GM13976 (cell line): Measurements from ENCODE around the gene PRRT1.

Experiments used
- DNase-seq: peaks from one replicate; pipeline ENCODE4 v3.0.0; 2012; ENCODE audit warnings: low spot score
- in situ Hi-C: fragments of 300-500 bp; cut with MboI; formaldehyde crosslinking; loops from one replicate; pipeline ENCODE4 v1.12.0; 2022; ENCODE audit warnings: low sequenced_read_pairs, mixed read lengths, inconsistent platforms; ENCODE audit not compliant: unreplicated experiment
- TF ChIP-seq, protein P1 (sequence below): IDR thresholded peaks from 2 replicates; pipeline ENCODE4 v1.5.1; 2012; ENCODE audit warnings: borderline replicate concordance, mild to moderate bottlenecking; ENCODE audit not compliant: insufficient read depth; ENCODE audit errors: extremely low read depth, missing control alignments, control extremely low read depth

Gene PRRT1

GRCh38 chr6:32181915-32182529 is 30.3 kb upstream of the PRRT1 start:
- in situ Hi-C loops, result no loop called here
- TF ChIP-seq, protein P1, sequence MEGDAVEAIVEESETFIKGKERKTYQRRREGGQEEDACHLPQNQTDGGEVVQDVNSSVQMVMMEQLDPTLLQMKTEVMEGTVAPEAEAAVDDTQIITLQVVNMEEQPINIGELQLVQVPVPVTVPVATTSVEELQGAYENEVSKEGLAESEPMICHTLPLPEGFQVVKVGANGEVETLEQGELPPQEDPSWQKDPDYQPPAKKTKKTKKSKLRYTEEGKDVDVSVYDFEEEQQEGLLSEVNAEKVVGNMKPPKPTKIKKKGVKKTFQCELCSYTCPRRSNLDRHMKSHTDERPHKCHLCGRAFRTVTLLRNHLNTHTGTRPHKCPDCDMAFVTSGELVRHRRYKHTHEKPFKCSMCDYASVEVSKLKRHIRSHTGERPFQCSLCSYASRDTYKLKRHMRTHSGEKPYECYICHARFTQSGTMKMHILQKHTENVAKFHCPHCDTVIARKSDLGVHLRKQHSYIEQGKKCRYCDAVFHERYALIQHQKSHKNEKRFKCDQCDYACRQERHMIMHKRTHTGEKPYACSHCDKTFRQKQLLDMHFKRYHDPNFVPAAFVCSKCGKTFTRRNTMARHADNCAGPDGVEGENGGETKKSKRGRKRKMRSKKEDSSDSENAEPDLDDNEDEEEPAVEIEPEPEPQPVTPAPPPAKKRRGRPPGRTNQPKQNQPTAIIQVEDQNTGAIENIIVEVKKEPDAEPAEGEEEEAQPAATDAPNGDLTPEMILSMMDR, result no peak
- DNase-seq, result no peak

DNA sequence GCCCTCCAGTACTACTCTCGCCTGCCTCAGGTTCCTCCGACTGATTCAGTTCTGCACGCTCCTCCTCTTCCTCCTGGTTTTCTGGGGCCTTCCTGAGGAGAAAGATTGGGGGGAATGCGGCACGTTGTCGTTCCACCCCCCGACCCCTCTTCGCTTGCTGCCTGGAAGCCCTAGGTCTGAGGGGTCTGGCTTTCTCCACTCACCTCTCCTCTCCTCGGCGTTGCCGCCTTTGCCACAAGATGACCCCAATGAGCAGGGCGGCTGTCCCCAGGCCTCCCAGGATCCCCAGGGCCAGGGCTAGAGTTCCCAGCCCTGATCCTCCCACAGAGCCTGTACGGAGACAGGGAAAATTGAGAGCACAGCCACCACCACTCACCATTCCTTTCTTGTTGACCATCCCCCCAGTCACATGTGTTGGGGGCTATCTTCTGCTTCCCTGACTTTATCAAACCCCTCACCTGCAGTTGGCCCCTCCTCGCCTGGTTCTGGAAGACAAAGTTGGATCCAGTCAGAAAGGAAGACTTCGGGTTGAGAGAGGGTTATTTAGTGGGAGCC is 29.5 kb upstream of the PRRT1 start:
- in situ Hi-C loops, result no loop called here
- DNase-seq, result no peak
- TF ChIP-seq, protein P1, result no peak

GRCh38 chr6:32179766-32180405 is 28.1 kb upstream of the PRRT1 start:
- TF ChIP-seq, protein P1, result no peak
- no peak for DNase-seq
- in situ Hi-C loops, result no loop called here

DNA sequence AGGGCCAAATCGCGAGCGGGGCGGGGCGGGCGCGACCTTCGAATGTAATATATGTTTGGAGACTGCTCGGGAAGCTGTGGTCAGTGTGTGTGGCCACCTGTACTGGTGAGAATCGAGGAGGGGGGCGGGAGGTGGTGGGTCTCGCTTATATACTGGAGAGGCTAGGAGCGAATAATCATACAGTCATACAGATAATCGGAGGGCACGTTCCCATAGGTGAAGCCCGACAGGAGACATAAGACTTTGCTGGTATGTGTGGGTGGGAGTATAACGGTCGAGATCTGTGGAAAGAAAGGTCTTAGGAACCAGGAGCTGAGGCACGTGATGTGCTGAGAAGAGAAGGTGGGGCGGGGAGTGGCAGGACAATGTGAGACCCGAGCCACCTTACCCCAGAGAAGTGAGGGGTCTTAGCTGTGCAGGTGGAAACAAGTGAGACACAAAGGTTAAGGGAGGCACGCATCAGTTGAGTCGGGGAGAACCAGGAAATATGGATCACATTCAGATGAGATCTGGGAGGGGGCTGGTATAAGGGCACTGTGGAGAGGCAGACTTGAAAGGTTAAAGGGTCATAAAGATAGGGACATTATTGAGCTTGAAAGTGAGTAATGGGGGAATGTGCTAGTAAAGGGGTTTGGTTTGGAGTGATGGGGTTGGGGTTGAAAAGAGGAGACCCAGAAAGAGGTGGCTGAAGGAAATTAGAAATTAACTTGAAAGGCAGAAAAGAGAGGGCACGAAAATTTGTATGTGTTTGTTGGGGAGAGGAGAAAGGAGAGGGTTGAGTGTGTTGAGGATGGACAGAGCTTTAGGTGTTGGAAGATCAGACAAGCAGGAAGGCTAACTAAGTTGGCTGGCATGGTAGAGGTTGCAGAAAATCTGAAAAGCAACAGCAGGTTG is 27.1 kb upstream of the PRRT1 start:
- DNase-seq, result no peak
- TF ChIP-seq, protein P1, result no peak
- in situ Hi-C loops, result no loop called here

GRCh38 chr6:32177788-32178546 is 26.2 kb upstream of the PRRT1 start, which contains the start of gene RNF5:
Gene RNF5, plus strand, starts transcription at chr6:32178405. Its CDS starts 107 bp downstream, at chr6:32178512.
- DNase-seq, result peak; percentile 94
- TF ChIP-seq, protein P1, result no peak
- in situ Hi-C loops, result no loop called here
